NB4 (cell line): ENCODE results near the gene KIAA0930.

Experiments used
- MYC ChIP-seq: IDR thresholded peaks from 2 replicates; pipeline ENCODE4 v1.6.1; 2011; ENCODE audit warnings: low read depth, low read length
- POLR2A ChIP-seq: IDR thresholded peaks from 2 replicates; pipeline ENCODE4 v1.6.1; 2011; ENCODE audit warnings: mild to moderate bottlenecking; ENCODE audit not compliant: insufficient read length; ENCODE audit errors: extremely low read depth
- TF ChIP-seq, protein P1 (sequence below): IDR thresholded peaks from one replicate; pipeline ENCODE4 v1.5.1; 2012; ENCODE audit warnings: low read depth, low read length
- TF ChIP-seq, protein P2 (sequence below): IDR thresholded peaks from 2 replicates; pipeline ENCODE4 v1.6.1; 2011; ENCODE audit warnings: low read depth, low read length

DNA sequence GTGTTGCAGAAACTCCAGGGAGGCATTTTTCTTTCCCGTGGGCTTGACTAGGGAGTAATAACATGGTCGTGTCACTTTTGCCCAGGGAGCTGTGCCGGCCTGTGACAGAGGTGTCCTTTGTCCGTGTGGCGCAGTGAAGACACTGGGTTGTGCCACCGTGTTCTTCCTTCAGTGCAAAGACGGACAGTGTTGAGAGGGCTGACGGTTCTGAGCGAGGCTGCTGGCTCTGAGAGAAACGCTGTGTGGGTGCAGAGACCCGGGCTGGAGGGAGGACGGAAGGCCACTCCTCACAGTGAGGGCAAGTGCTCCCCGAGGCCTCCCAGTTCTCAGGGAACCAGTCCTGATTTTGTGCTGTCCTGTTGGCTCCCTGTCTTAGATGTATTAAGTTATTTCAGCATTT lies 56.7 kb downstream of the KIAA0930 start:
- TF ChIP-seq, protein P1, sequence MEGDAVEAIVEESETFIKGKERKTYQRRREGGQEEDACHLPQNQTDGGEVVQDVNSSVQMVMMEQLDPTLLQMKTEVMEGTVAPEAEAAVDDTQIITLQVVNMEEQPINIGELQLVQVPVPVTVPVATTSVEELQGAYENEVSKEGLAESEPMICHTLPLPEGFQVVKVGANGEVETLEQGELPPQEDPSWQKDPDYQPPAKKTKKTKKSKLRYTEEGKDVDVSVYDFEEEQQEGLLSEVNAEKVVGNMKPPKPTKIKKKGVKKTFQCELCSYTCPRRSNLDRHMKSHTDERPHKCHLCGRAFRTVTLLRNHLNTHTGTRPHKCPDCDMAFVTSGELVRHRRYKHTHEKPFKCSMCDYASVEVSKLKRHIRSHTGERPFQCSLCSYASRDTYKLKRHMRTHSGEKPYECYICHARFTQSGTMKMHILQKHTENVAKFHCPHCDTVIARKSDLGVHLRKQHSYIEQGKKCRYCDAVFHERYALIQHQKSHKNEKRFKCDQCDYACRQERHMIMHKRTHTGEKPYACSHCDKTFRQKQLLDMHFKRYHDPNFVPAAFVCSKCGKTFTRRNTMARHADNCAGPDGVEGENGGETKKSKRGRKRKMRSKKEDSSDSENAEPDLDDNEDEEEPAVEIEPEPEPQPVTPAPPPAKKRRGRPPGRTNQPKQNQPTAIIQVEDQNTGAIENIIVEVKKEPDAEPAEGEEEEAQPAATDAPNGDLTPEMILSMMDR = no peak
- TF ChIP-seq MYC (no peak), POLR2A (no peak)
- TF ChIP-seq, protein P2, sequence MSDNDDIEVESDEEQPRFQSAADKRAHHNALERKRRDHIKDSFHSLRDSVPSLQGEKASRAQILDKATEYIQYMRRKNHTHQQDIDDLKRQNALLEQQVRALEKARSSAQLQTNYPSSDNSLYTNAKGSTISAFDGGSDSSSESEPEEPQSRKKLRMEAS = no peak
